HepG2 (cell line): ENCODE data around the gene MEGF10. TPM values are rescaled to one million over a fixed set of nuclear protein-coding genes. Genes with fewer than 3 reads are reported as not detected.
A peak's percentile ranks its signal among the peaks of the same experiment; 100 is the strongest.

Experiments used
- ATAC-seq: fragments of 200-7000 bp; cut with Tn5 transposase; 3 replicates; pipeline ENCODE4 v1.9.1; 2020; ENCODE audit warnings: mild to moderate bottlenecking, moderate library complexity
- BruUV-seq: library from RNA; stranded (reverse); fragments of 400-500 nt; replicated peaks from 2 replicates; lab custom pipeline; 2021; lab: Mats Ljungman, UMichigan
- CTCF ChIA-PET: fragments of 300-600 bp; formaldehyde crosslinking; extraction: SDS; loops from one replicate; lab custom pipeline; 2021; ENCODE audit warnings: low total read pairs, inconsistent platforms, low intra/inter-chr PET ratio; lab: Yijun Ruan, JAX
- POLR2A ChIA-PET: fragments of 350-600 bp; sonication (Branson Sonifier 250); formaldehyde crosslinking; loops from one replicate; lab custom pipeline; 2020; ENCODE audit warnings: antibody characterized with exemption, inconsistent platforms; lab: Yijun Ruan, JAX
- DNase-seq: peaks from one replicate; pipeline ENCODE4 v3.0.0-alpha.2; 2015; ENCODE audit warnings: low spot score
- FAIRE-seq: peaks from 3 replicates; lab custom pipeline; 2011; peaks lifted over from hg19 to GRCh38; lab: Jason Lieb, UNC
- H2AFZ ChIP-seq: one replicate; pipeline ENCODE4 v1.6.1; 2011; ENCODE audit warnings: low read length, inconsistent platforms
- H3K27ac ChIP-seq: fragments of 300-600 bp; 3 replicates; pipeline ENCODE4 v1.8.0; 2011; ENCODE audit warnings: mixed run types, mild to moderate bottlenecking, mixed read lengths, low read length, inconsistent platforms; ENCODE audit not compliant: insufficient read depth; ENCODE audit errors: extremely low read length
- H3K27me3 ChIP-seq, 2 experiments: fragments of 200-600 bp in 1 of 2; 2 replicates in 1 of 2; 3 replicates in 1 of 2; pipeline versions ENCODE4 v1.6.0 to v1.8.0; 2011; ENCODE audit warnings: low read length in 2 of 2, mild to moderate bottlenecking in 2 of 2, moderate library complexity in 2 of 2, inconsistent platforms in 1 of 2; ENCODE audit not compliant: insufficient read depth in 2 of 2, control insufficient read depth in 1 of 2
- H3K36me3 ChIP-seq, 2 experiments: fragments of 200-600 bp in 1 of 2; replicated peaks in 1 of 2; 2 replicates in 1 of 2; 3 replicates in 1 of 2; pipeline versions ENCODE4 v1.5.1 to v1.8.0; 2011; ENCODE audit warnings: low read length in 2 of 2, inconsistent platforms in 1 of 2; ENCODE audit not compliant: insufficient read depth in 2 of 2, control insufficient read depth in 1 of 2
- H3K4me1 ChIP-seq: 2 replicates; pipeline ENCODE4 v1.5.1; 2012; ENCODE audit warnings: low read length, inconsistent platforms; ENCODE audit not compliant: insufficient read depth
- H3K4me2 ChIP-seq: 2 replicates; pipeline ENCODE4 v1.6.0; 2011; ENCODE audit warnings: low read depth, low read length, inconsistent platforms
- H3K4me3 ChIP-seq, 3 experiments: fragments of 200-600 bp in 1 of 3; sonication (generic), shearing (Covaris generic) in 1 of 3; replicated peaks in 1 of 3; 2 replicates each; pipeline ENCODE4 v1.5.1; 2011 to 2016; ENCODE audit warnings: low read length in 3 of 3, inconsistent platforms in 2 of 3, low read depth in 2 of 3, mild to moderate bottlenecking in 2 of 3, control low read depth in 1 of 3, mixed read lengths in 1 of 3; ENCODE audit not compliant: insufficient read depth in 1 of 3
- H3K79me2 ChIP-seq: one replicate; pipeline ENCODE4 v1.6.1; 2011; ENCODE audit warnings: low read length, inconsistent platforms; ENCODE audit not compliant: insufficient read depth
- H3K9ac ChIP-seq: 2 replicates; pipeline ENCODE4 v1.6.0; 2011; ENCODE audit warnings: mild to moderate bottlenecking, low read depth, low read length, inconsistent platforms; ENCODE audit not compliant: insufficient read depth
- H3K9me3 ChIP-seq: 2 replicates; pipeline ENCODE4 v1.5.1; 2012; ENCODE audit warnings: mild to moderate bottlenecking, low read length
- H4K20me1 ChIP-seq: 2 replicates; pipeline ENCODE4 v1.6.0; 2011; ENCODE audit warnings: inconsistent platforms, mild to moderate bottlenecking, low read length, moderate library complexity; ENCODE audit not compliant: insufficient read depth
- ARNT ChIP-seq: fragments of 450-650 bp; IDR thresholded peaks from 2 replicates; pipeline ENCODE4 v1.6.1; 2017
- CTCF ChIP-seq: sonication (generic); formaldehyde crosslinking; IDR thresholded peaks from 2 replicates; pipeline ENCODE4 v1.5.0; 2020; ENCODE audit warnings: mild to moderate bottlenecking, missing genetic modification reagents, moderate library complexity
- HCFC1 ChIP-seq: fragments of 150-350 bp; IDR thresholded peaks from 2 replicates; pipeline ENCODE4 v1.6.1; 2014; ENCODE audit warnings: low read depth, low read length
- NFE2L2 ChIP-seq: fragments of 150-350 bp; IDR thresholded peaks from 2 replicates; pipeline ENCODE4 v1.6.1; 2014; ENCODE audit warnings: low read length
- PRPF4 ChIP-seq: fragments of 200-400 bp; formaldehyde crosslinking; IDR thresholded peaks from 2 replicates; pipeline ENCODE4 v1.6.1; 2016; ENCODE audit warnings: low read length, low read depth; ENCODE audit not compliant: poor library complexity, severe bottlenecking
- SIX4 ChIP-seq: sonication (generic); formaldehyde crosslinking; IDR thresholded peaks from 2 replicates; pipeline ENCODE4 v1.4.0; 2020; ENCODE audit warnings: missing genetic modification reagents
- SOX6 ChIP-seq, 2 experiments: fragments of 450-650 bp in 1 of 2; sonication (generic) in 1 of 2; formaldehyde crosslinking in 1 of 2; IDR thresholded peaks; 2 replicates each; pipeline versions ENCODE4 v1.4.0 to v1.6.1; 2017 to 2020; ENCODE audit warnings: antibody characterized with exemption in 1 of 2, mild to moderate bottlenecking in 1 of 2, missing genetic modification reagents in 1 of 2
- STAG1 ChIP-seq: sonication (generic); formaldehyde crosslinking; IDR thresholded peaks from 2 replicates; pipeline ENCODE4 v1.4.0; 2020; ENCODE audit warnings: missing genetic modification reagents
- TERF1 ChIP-seq: sonication (generic); formaldehyde crosslinking; IDR thresholded peaks from 2 replicates; pipeline ENCODE4 v1.8.0; 2022; ENCODE audit warnings: mild to moderate bottlenecking, missing genetic modification reagents, moderate library complexity
- TGIF2 ChIP-seq: IDR thresholded peaks from 2 replicates; pipeline ENCODE4 v1.6.1; 2016; ENCODE audit warnings: control low read depth, missing compliant biosample characterization
- ZNF710 ChIP-seq: sonication (generic); formaldehyde crosslinking; IDR thresholded peaks from 2 replicates; pipeline ENCODE4 v1.5.0; 2020; ENCODE audit warnings: mild to moderate bottlenecking, missing genetic modification reagents, borderline replicate concordance
- ZNF720 ChIP-seq: sonication (generic); formaldehyde crosslinking; IDR thresholded peaks from 2 replicates; pipeline ENCODE4 v1.4.0; 2020; ENCODE audit warnings: missing genetic modification reagents
- ZNF781 ChIP-seq: sonication (generic); formaldehyde crosslinking; IDR thresholded peaks from 2 replicates; pipeline ENCODE4 v1.5.1; 2020; ENCODE audit warnings: borderline replicate concordance, mild to moderate bottlenecking, missing genetic modification reagents; ENCODE audit errors: not compliant biosample characterization
- ZSCAN25 ChIP-seq: sonication (generic); formaldehyde crosslinking; IDR thresholded peaks from 2 replicates; pipeline ENCODE4 v1.8.0; 2022; ENCODE audit warnings: mild to moderate bottlenecking, missing genetic modification reagents
- WGBS: methylation state at CpG from one replicate; pipeline ENCODE4 v1.1.6; 2017; ENCODE audit warnings: low lambda C conversion rate; 5-methylcytosine and 5-hydroxymethylcytosine counted together
- in situ Hi-C: cut with HindIII; loops from 2 replicates; pipeline ENCODE4 v1.10.0; 2017; ENCODE audit warnings: low pct_unique_long_range_greater_than_20kb; ENCODE audit not compliant: extremely low pct_ligation_motif_present
- intact Hi-C: fragments of 100-400 bp; cut with micrococcal nuclease; formaldehyde crosslinking; loops from one replicate; pipeline ENCODE4 v1.10.0; 2022; ENCODE audit not compliant: unreplicated experiment
- polyA plus RNA-seq, 8 experiments: library from polyadenylated mRNA; depleted of rRNA in 3 of 8; stranded (reverse) in 7 of 8; unstranded in 1 of 8; fragments of >200 nt; fragmentation: Illumina TruSeq in 4 of 8; extraction: Trizol in 4 of 8; gene quantifications; 2 replicates each; pipeline versions ENCODE4 v1.2.1 to v1.2.3, GENCODE V29; 2011 to 2016; ENCODE audit warnings: low read depth in 4 of 8, missing spikeins in 1 of 8, mixed read lengths in 1 of 8; ENCODE audit not compliant: insufficient read depth in 1 of 8
- total RNA-seq, 5 experiments: library from RNA; depleted of rRNA; stranded (reverse); fragments of >200 nt; fragmentation: Illumina TruSeq; extraction: Trizol; gene quantifications; 2 replicates each; pipeline ENCODE4 v1.2.3, GENCODE V29; 2016; ENCODE audit warnings: low read depth in 1 of 5

Gene MEGF10
- total and polyA plus RNA-seq, 2 of the 13 experiments (the other 11 are each of a cell fraction or from before 2014, with no cell fraction given): not detected

GRCh38 chr5:127392762-127393161 lies 102.2 kb downstream of the MEGF10 start:
- FAIRE-seq: no peak

GRCh38 chr5:127396490-127397155 lies 106.0 kb downstream of the MEGF10 start:
- Histone ChIP-seq H3K36me3 (no peaks in the 10 kb centered on the region), H3K9ac (no peak overlapping the region), H3K27ac (no peak overlapping the region), H3K9me3 (no peaks in the 10 kb centered on the region), H3K27me3 (peaks cover 2 to 3% of the 10 kb centered on the region in 2 experiments; a peak in 2 of 5 replicates), H2AFZ (no peak overlapping the region), H4K20me1 (no peaks in the 10 kb centered on the region), H3K4me3 (no peak overlapping the region), H3K4me2 (no peak overlapping the region), H3K4me1 (no peaks in the 10 kb centered on the region), H3K79me2 (no peaks in the 10 kb centered on the region)
- FAIRE-seq (no peak), DNase-seq (no peak), ATAC-seq (peak; percentile 54)
- CTCF ChIA-PET: no interaction called here
- POLR2A ChIA-PET: no interaction called here
- 23% methylated on average over 6 of the region's 15 CpGs for WGBS
- in situ Hi-C loops: no loop called here
- no TSS peak for BruUV-seq
- intact Hi-C loops: no loop called here
- no peak for TF ChIP-seq TGIF2 (CRISPR knock-in tag)
- no peak for TF ChIP-seq ARNT
- no peak for TF ChIP-seq TERF1
- no peak for TF ChIP-seq ZSCAN25 (CRISPR knock-in tag)
- no peak for TF ChIP-seq ZNF781 (CRISPR knock-in tag)
- no peak for TF ChIP-seq PRPF4
- TF ChIP-seq STAG1 (CRISPR knock-in tag): peak; percentile 30; the same call in 1 of the 2 replicates
- TF ChIP-seq SOX6 (IDR thresholded peaks at IDR 0.05): no peak
- TF ChIP-seq SOX6 (CRISPR knock-in tag; IDR thresholded peaks at IDR 0.05): no peak
- TF ChIP-seq CTCF (CRISPR knock-in tag): peak; percentile 28; the same call in 1 of the 2 replicates
- TF ChIP-seq ZNF720 (CRISPR knock-in tag): no peak
- no peak for TF ChIP-seq SIX4
- no peak for TF ChIP-seq ZNF710 (CRISPR knock-in tag)

More at GRCh38 chr5:127392762-127393161, 102.2 kb downstream of the MEGF10 start:
- ATAC-seq: no peak
- Histone ChIP-seq H3K4me3 (no peak overlapping the region), H3K27me3 (peaks cover 2 to 3% of the 10 kb centered on the region in 2 experiments; a peak in 2 of 5 replicates), H3K79me2 (no peaks in the 10 kb centered on the region), H3K9ac (no peak overlapping the region), H3K9me3 (no peaks in the 10 kb centered on the region), H2AFZ (no peak overlapping the region), H3K36me3 (no peaks in the 10 kb centered on the region), H3K4me1 (no peaks in the 10 kb centered on the region), H4K20me1 (no peaks in the 10 kb centered on the region), H3K4me2 (no peak overlapping the region), H3K27ac (no peak overlapping the region)
- DNase-seq: no peak
- CTCF ChIA-PET: no interaction called here
- TF ChIP-seq NFE2L2: no peak
- TF ChIP-seq HCFC1: no peak
- POLR2A ChIA-PET: no interaction called here
- in situ Hi-C loops: no loop called here
- 43% methylated on average over 4 of the region's 4 CpGs for WGBS
- intact Hi-C loops: no loop called here
- BruUV-seq: no TSS peak
